HG03354 (cell line): Measurements from ENCODE around the gene KIF23.

Experiments used
- ATAC-seq: cut with Tn5 transposase; IDR thresholded peaks from one replicate; pipeline ENCODE4 v1.9.1; 2021; ENCODE audit warnings: mild to moderate bottlenecking; ENCODE audit not compliant: unreplicated experiment, poor library complexity, severe bottlenecking

Gene KIF23

DNA sequence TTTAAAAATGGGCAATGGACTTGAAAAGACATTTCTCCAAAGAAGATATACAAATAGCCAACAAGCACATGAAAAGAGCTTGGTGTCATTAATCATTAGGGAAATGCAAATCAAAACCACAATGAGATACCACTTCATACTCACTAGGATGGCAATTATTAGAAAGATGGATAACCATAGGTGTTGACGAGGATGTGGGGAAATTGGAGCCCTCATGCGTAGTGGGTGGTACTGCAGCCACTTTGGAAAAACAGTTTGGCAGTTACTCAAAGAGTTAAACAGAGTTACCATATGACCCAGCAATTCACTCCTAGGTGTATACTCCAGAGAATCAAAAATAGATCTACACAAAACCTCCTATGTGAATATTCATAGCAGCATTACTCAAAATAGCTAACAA, 65.8 kb downstream of the KIF23 start:
- ATAC-seq = no peak

DNA sequence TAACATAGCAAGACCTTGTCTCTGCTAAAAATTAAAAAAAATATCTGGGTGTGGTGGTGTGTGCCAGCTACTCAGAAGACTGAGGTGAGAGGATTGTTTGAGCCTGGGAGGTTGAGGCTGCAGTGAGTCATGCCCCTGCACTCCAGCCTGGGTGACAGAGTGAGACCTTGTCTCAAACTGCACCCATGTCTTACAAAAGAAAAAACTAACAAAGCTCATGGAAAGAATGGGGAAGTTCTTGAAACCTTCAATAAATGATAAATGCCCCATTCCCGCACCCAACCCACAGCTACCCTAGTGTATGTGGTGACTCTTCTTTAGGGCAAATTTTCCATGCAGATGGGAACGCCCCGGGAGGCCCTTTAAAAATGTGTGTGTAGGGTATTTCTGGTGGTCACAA, 66.8 kb downstream of the KIF23 start:
- no peak for ATAC-seq

DNA sequence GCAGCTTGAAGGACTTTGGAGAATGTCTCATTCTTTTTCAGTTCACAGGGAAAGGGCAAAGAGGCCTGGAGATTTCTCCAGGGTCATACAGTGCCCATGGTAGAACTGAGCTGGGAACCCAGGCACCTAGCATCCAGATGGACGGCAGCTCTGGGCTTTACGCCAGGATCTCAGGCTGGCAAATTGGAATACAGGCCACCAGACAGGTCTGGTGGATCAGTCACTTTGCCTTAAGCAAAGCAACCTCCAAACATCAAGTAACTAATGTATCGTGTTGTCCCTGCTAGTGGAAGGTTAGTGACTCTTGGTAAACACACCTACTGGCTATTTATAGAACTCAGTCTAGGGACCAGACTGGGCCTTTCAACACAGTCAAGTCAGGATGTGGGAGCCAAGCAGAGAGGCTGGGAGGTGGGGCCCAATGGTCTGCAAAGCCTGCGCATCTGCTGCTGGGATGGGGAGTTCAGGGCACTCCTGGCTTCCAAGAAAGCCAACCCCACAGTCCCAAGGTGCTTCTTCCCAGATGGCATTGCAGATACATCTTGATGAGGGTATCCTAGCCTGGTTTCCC, 68.6 kb downstream of the KIF23 start:
- ATAC-seq = no peak

DNA sequence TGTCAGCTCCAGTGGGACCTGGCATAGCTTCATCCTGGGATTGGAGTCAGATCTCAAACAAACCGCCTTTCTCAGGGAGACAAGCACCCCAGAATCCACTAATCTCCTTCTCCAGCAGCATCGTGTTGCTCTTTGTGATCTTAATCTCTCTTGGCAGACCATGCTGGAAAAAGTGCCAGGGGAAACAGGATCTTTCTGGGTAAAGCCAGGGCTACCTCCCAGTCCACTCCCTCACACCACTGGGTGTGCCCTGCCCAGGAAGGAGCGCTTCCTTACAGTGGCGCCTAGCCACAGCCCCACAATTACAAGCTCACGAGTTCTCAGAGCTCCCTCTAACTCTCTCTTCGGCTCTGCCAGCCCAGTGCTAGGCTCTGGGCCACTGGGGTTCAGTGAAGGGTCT, 70.7 kb downstream of the KIF23 start:
- no peak for ATAC-seq

DNA sequence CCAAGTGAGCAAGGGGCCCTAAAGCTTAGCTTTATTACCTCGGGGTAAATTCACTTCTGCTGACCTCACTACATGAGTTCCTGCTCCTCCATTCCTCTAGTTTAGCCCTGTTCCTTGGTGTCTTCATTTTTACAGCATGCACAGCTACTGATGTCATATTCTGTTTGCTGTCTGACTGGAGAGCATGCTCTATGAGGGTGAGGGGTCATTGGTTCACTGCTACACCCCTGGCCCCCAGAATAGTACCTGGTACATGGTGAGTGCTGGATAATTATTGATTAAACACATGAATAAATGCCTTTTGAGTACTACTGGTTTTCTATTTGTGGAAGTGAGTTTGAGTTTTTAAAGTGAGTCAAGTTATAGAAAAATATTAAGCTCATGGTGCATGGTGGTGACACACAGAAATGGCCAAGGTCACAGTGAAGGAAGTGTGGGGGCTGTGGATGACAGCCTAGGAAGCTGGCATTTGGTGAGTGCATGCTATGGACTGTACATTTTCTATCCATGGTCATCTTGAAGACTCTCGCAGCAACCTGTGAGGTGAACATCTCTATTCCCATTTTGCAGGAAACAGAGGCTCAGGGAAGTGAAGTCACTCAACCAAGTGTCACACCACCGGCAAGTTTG, 72.4 kb downstream of the KIF23 start:
- ATAC-seq = no peak

DNA sequence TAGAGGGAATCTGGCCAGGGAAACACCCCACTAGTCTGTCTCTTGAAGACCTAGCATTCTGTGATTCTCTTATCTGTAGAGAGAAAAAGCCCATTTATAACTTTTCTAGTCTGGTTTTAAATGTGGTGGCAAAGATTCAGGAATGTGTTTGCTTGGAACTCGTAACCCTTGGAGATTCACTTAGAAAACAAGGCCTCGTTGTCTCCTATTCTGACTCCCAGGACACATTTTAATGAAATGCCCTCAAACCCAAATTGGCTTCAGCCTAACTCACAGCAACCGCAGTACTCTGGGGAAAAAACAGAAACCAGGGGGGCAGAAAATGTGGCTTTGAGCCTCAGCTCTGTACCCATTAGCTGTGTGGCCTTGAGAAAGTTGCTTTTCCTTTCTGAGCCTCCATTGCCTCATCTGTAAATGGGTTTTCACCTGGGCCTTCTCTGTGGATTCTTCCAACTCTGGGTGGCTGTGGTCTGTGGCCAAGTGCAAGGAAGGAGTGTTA, 75.0 kb downstream of the KIF23 start:
- no peak for ATAC-seq

DNA sequence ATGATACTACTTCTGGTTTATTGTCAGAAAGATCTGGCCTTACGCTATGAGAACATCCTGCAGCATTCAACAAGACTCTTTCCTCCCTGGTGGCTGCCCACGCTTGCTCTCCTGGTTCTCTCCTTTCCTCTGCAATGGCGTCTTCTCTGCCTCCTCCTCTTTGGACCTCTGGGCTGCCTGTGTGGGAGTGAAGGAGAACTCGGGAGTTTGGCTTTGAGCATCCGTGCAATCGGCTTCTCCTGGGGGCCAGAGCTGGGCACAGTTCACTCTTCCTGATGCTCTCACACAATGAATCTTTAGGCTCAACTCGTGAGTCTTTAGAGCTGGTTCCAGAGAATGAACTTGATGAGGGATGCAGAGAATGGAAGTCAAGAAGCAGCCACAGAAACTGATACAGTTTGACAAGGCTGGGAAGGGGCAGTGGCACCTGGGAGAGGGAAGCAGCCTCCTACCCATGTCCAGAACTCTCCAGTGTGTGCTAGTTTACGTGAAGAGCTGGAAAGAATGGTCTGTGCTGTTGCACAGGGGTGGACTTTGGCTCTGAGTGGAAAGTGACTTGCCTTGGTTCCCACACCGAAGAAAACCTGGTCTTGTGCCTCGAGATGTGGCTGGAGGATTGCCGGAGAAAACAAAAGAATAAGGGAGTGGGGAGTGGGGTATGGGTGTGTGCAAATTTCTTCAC, 76.3 kb downstream of the KIF23 start:
- ATAC-seq = no peak

DNA sequence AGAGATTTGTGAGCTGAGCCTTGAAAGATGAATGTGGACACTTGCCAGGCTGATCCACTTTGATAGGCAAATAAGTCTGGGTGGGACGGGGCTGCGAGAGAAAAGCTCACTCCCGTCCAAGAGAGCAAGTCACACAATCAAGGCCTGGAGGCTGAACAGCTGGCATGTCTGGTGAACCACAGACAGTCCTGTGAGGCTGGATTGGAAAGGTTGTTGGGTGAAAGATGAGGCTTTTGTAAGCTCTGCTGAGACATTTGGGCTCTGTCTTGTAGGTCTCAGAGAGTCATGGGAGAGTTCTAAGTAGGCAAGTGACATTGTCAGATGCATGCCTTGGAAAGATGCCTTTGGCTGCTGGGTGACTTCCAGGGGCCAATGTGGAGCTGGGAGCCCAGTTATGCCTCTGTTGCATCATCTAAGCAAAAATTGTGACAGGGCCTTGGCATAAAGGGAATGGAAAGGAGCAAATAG, 76.9 kb downstream of the KIF23 start:
- ATAC-seq = no peak

DNA sequence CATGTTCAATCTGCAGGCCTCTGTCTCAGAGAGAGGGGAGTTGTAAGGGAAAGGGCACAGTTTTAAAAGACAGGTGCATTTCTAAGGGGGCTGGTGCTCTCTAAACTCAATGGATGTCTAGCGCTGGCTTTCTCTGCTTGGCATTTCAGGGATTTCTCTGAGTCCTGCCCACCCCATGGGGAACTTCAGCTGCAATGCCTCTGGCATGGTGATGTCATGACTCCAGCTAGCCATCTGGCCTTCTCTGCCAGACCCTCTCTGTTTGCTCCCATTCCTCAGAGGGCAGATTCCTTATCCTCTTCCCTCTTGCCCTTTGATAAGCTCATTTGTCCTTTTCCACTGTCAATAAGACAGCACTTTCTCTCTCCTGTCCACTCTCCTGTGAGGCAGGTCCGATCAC, 79.3 kb downstream of the KIF23 start:
- no peak for ATAC-seq

DNA sequence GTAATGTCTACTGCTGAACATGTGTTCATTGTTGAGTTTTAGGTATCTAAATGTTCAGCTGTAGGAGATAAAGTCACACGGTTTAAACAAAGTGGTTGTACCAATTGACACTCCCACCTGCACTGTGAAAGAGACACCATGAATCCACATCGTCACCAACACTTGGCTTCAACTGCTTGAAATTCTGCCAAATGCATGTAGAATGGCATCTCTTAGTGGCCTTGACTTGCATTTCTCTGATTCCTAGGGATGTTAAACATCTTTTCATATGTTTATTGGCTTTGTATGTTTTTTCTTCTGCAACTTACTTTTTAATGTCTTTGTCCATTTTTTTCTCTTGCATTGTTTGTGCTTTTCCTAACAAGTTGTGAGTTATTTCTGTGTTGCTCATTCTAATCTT, 81.9 kb downstream of the KIF23 start:
- no peak for ATAC-seq

DNA sequence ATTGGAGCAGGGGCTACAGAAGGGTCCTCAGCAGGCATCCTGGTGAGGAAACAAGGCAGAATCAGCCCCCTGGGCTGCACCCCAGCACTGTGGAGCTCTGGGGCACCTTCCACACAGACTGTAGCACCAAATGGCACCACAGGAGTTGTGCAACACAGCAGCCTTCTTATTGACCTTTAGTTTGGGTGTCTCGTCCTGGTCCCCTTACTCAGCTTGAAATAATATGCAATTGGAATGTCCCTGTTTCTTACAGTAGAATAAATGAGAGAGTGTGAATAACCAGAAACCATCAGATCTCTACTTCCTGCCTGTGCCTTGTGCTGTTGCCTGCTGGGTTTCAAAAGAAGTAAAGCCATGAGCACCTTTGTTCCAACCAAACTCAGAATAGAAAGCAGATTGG, 82.9 kb downstream of the KIF23 start:
- ATAC-seq = no peak

DNA sequence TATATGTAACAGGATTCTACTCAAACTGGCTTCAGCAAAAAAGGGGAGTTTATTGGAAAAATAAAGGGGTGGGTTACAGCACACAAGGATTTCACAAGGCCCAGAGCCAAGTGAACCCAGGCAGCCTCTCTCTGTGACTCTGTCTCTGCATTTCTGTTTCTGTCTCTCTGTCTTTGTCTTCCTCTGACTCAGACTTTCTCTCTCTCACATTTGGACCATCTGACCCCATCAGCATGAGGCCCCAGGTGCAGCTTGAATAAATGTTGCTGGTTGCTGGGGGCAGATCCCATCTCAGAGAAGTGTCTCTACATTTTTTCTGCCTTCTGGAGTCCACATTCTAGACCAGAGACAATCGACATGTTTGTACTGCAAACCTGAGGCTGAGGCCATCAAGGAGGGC, 83.5 kb downstream of the KIF23 start:
- ATAC-seq = no peak
